ENCODE measurements around the gene TFDP2. TPM values are rescaled to one million over a fixed set of nuclear protein-coding genes. Genes with fewer than 3 reads are reported as not detected.
"Not testable (repeated sequence)": the region's sequence is repeated elsewhere in the genome, so short reads cannot be mapped to it uniquely, and the experiment has no call there.

The TFDP2 gene
- total and polyA plus RNA-seq, 3 experiments from 2014 or later, result 22.6 to 38.3 (median 31.0) TPM

DNA sequence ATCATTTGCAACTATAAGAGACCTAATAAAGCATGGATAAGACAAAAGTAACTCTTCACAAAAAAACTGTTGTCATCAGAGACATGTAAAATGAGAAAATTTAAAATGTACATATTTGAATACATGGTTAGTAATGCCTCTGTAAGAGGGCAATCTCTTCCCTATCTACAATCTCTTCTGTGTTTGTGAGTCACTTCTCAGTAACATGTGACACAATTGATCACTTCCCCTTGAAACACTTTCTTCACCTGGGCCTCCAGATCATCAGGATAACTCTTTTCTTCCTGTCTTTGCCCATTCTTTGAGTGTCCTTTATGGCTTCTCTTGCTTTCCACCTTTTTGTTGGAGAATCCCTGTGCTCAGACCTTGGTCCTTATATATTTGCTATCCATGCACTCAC lies 50.4 kb downstream of the TFDP2 start:
- peaks cover 3 to 5% (median 4%) of the 10 kb centered on the region in 3 donors for H3K36me3 Mint-ChIP-seq
- H3K4me3 ChIP-seq (ENCODE audit: low read length), result no peak overlapping the region
- POLR2A ChIA-PET, result no interaction called here
- no peak overlapping the region for H3K27ac ChIP-seq (ENCODE audit: low read depth, low read length)
- H3K27ac Mint-ChIP-seq, result no peak overlapping the region
- no peak overlapping the region for H3K4me3 Mint-ChIP-seq
- H3K9me3 Mint-ChIP-seq, result no peaks in the 10 kb centered on the region
- H3K36me3 ChIP-seq (ENCODE audit: insufficient read depth, low read length), result no peaks in the 10 kb centered on the region
- no peaks in the 10 kb centered on the region for H3K27me3 Mint-ChIP-seq
- H3K9me3 ChIP-seq (ENCODE audit: low read length), result no peaks in the 10 kb centered on the region
- no peaks in the 10 kb centered on the region for H3K4me1 ChIP-seq (ENCODE audit: insufficient read depth, low read length)
- peaks cover 5 to 7% (median 6%) of the 10 kb centered on the region in 3 donors for H3K4me1 Mint-ChIP-seq
- CTCF ChIA-PET, result no interaction called here
- no peaks in the 10 kb centered on the region for H3K27me3 ChIP-seq (ENCODE audit: insufficient read depth, low read length, poor library complexity, severe bottlenecking)
- no peak for DNase-seq

DNA sequence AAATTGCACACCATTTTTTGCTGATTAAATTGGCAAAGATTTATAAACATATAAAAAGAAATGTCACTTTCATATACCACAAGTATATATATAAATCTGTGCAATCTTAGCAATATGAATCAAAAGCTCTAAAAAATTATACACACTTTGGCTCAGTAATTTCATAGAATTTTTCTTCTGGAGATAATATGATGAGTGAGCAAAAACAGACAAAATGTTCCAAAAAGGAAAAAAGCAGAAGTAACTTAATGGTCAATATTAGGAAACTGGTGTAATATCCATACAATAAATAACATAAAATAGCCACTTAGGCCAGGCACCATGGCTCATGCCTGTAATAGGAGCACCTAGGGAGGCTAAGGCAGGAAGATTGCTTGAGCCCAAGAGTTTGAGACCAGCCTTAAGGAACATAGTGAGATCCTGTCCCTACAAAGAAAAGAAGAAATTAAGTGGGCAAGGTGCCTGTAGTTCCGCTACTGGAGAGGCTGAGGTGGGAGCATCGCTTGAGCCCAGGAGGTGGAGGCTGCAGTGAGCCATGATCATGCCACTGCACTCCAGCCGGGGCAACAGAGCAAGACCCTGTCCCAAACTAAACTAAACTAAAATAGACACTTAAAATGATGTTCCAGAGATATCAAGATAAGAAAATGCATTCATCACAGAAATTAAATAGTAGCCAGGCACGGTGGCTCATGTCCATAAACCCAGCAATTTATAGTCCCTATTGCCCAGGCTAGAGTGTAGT lies 52.1 kb downstream of the TFDP2 start:
- Histone ChIP-seq H3K27me3 (ENCODE audit: insufficient read depth, low read length, poor library complexity, severe bottlenecking) (no peaks in the 10 kb centered on the region), H3K27ac (ENCODE audit: low read depth, low read length) (no peak overlapping the region), H3K36me3 (ENCODE audit: insufficient read depth, low read length) (no peaks in the 10 kb centered on the region), H3K4me3 (ENCODE audit: low read length) (no peak overlapping the region), H3K4me1 (ENCODE audit: insufficient read depth, low read length) (no peaks in the 10 kb centered on the region), H3K9me3 (ENCODE audit: low read length) (no peaks in the 10 kb centered on the region)
- no peak for DNase-seq
- Mint-ChIP-seq H3K27me3 (no peaks in the 10 kb centered on the region), H3K4me1 (peaks cover 5 to 7% (median 6%) of the 10 kb centered on the region in 3 donors), H3K27ac (no peak overlapping the region), H3K36me3 (peaks cover 3 to 6% (median 4%) of the 10 kb centered on the region in 3 donors), H3K4me3 (no peak overlapping the region), H3K9me3 (no peaks in the 10 kb centered on the region)
- CTCF ChIA-PET, result no interaction called here
- POLR2A ChIA-PET, result no interaction called here

DNA sequence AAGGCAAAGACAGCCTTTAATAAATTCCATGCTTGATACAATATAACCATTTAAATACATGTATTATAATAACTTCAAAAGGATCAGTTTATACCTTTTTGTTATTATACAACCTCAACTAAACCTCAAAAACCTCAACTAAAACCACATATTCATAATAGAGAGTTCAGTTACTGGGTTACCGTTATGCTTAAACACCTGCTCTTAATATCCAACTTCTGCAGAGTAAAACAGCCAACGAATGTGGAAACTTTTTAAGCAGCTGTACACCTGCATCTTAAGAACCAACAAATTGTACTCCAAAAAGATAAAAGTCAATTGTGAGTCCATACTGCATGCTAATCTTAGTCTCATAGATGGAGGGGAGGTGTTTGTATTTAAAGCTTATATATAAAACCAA lies 53.5 kb downstream of the TFDP2 start:
- no peak overlapping the region for H3K4me3 Mint-ChIP-seq
- H3K9me3 ChIP-seq (ENCODE audit: low read length), result no peaks in the 10 kb centered on the region
- no peak overlapping the region for H3K27ac ChIP-seq (ENCODE audit: low read depth, low read length)
- H3K9me3 Mint-ChIP-seq, result no peaks in the 10 kb centered on the region
- CTCF ChIA-PET, result no interaction called here
- POLR2A ChIA-PET, result no interaction called here
- no peak for DNase-seq
- no peak overlapping the region for H3K27ac Mint-ChIP-seq
- no peaks in the 10 kb centered on the region for H3K27me3 ChIP-seq (ENCODE audit: insufficient read depth, low read length, poor library complexity, severe bottlenecking)
- H3K27me3 Mint-ChIP-seq, result no peaks in the 10 kb centered on the region
- H3K4me3 ChIP-seq (ENCODE audit: low read length), result no peak overlapping the region
- peaks cover 3 to 9% (median 6%) of the 10 kb centered on the region in 3 donors for H3K36me3 Mint-ChIP-seq
- H3K4me1 Mint-ChIP-seq, result peaks cover 5 to 7% (median 6%) of the 10 kb centered on the region in 3 donors
- H3K36me3 ChIP-seq (ENCODE audit: insufficient read depth, low read length), result no peaks in the 10 kb centered on the region
- H3K4me1 ChIP-seq (ENCODE audit: insufficient read depth, low read length), result no peaks in the 10 kb centered on the region

DNA sequence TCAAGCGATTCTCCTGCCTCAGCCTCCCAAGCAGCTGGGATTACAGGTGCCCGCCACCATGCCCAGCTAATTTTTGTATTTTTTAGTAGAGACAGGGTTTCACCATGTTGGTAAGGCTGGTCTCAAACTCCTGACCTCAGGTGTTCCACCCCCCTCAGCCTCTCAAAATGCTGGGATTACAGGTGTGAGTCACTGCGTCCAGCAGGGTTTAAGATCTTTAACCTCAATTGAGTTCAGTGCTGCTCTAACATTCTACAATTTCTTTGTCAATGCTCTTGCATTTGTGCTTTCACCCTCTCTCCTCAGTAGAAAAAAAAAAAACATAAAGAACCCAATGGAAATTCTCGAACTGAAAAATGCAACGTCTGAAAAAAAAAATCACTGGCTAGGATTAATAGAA lies 60.4 kb downstream of the TFDP2 start:
- ChIA-PET POLR2A (interaction anchor here (0.7 kb wide), 1 partner anchor 574 kb away, joined by 3 read pairs; no protein-coding TSS in a partner anchor), CTCF (interaction anchor here (1.1 kb wide), 1 partner anchor 32 kb away, joined by 3 read pairs; no protein-coding TSS in a partner anchor)
- not testable (repeated sequence) for H3K4me3 ChIP-seq (ENCODE audit: low read length); H3K9me3 ChIP-seq (ENCODE audit: low read length); H3K27me3 ChIP-seq (ENCODE audit: insufficient read depth, low read length, poor library complexity, severe bottlenecking); DNase-seq; H3K27me3 Mint-ChIP-seq; H3K4me1 Mint-ChIP-seq; H3K4me3 Mint-ChIP-seq; H3K4me1 ChIP-seq (ENCODE audit: insufficient read depth, low read length); H3K36me3 ChIP-seq (ENCODE audit: insufficient read depth, low read length); H3K27ac Mint-ChIP-seq; H3K27ac ChIP-seq (ENCODE audit: low read depth, low read length); H3K9me3 Mint-ChIP-seq
- H3K36me3 Mint-ChIP-seq, result peaks cover 11 to 20% (median 17%) of the 10 kb centered on the region in 3 donors

DNA sequence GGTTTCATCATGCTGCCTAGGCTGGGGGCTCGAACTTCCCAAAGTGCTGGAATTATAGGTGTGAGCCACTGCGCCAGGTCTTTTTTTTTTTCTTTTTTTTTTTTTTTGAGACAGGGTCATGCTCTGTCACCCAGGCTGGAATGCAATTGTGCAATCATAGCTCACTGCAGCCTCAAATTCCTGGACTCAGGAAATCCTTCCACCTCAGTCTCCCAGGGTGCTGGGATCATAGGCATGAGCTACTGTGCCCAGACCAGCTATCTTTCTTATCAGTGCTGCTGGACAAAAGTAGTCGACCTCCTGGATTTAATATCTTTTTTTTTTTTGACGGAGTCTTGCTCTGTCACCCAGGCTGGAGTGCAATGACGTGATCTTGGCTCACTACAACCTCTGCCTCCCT lies 60.8 kb downstream of the TFDP2 start:
- H3K27ac Mint-ChIP-seq, result no peak overlapping the region
- peaks cover 11 to 21% (median 19%) of the 10 kb centered on the region in 3 donors for H3K36me3 Mint-ChIP-seq
- no peaks in the 10 kb centered on the region for H3K4me1 Mint-ChIP-seq
- POLR2A ChIA-PET, result no interaction called here
- Histone ChIP-seq H3K36me3 (ENCODE audit: insufficient read depth, low read length) (no peaks in the 10 kb centered on the region), H3K27me3 (ENCODE audit: insufficient read depth, low read length, poor library complexity, severe bottlenecking) (no peaks in the 10 kb centered on the region), H3K9me3 (ENCODE audit: low read length) (no peaks in the 10 kb centered on the region), H3K27ac (ENCODE audit: low read depth, low read length) (no peak overlapping the region), H3K4me1 (ENCODE audit: insufficient read depth, low read length) (no peaks in the 10 kb centered on the region), H3K4me3 (ENCODE audit: low read length) (no peak overlapping the region)
- H3K4me3 Mint-ChIP-seq, result no peak overlapping the region
- CTCF ChIA-PET, result interaction anchor here (1.1 kb wide), 1 partner anchor 31 kb away, joined by 3 read pairs; no protein-coding TSS in a partner anchor
- H3K9me3 Mint-ChIP-seq, result peaks cover 0 to 2% (median 0%) of the 10 kb centered on the region in 5 donors
- no peaks in the 10 kb centered on the region for H3K27me3 Mint-ChIP-seq
- DNase-seq, result no peak

DNA sequence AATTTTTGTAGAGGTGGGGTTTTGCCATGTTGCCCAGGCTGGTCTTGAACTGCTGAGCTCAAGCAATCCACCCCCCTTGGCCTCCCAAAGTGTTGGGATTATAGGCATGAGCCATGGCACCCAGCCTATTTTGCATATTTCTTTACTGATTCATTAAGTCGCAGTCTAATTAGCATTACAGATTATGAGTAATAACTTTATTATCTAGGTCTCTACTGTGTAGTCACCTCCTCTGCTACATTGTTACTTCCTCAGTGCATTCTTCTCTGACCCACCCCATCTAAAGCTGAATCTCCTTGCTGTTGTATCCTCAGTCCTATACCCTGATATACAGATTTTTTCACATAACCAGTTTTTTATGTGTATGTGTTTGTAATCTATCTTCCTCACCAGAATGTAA lies 61.7 kb downstream of the TFDP2 start:
- no peak overlapping the region for H3K4me3 Mint-ChIP-seq
- ChIA-PET CTCF (no interaction called here), POLR2A (no interaction called here)
- H3K4me3 ChIP-seq (ENCODE audit: low read length), result no peak overlapping the region
- H3K27me3 ChIP-seq (ENCODE audit: insufficient read depth, low read length, poor library complexity, severe bottlenecking), result no peaks in the 10 kb centered on the region
- no peaks in the 10 kb centered on the region for H3K9me3 ChIP-seq (ENCODE audit: low read length)
- H3K36me3 Mint-ChIP-seq, result peaks cover 11 to 26% (median 18%) of the 10 kb centered on the region in 3 donors
- H3K36me3 ChIP-seq (ENCODE audit: insufficient read depth, low read length), result no peaks in the 10 kb centered on the region
- H3K27ac ChIP-seq (ENCODE audit: low read depth, low read length), result no peak overlapping the region
- H3K27me3 Mint-ChIP-seq, result no peaks in the 10 kb centered on the region
- H3K4me1 ChIP-seq (ENCODE audit: insufficient read depth, low read length), result no peaks in the 10 kb centered on the region
- no peaks in the 10 kb centered on the region for H3K4me1 Mint-ChIP-seq
- H3K9me3 Mint-ChIP-seq, result peaks cover 0 to 2% (median 0%) of the 10 kb centered on the region in 5 donors
- no peak for DNase-seq
- H3K27ac Mint-ChIP-seq, result peak overlapping the region in 1 of 8 donors; percentile 4

DNA sequence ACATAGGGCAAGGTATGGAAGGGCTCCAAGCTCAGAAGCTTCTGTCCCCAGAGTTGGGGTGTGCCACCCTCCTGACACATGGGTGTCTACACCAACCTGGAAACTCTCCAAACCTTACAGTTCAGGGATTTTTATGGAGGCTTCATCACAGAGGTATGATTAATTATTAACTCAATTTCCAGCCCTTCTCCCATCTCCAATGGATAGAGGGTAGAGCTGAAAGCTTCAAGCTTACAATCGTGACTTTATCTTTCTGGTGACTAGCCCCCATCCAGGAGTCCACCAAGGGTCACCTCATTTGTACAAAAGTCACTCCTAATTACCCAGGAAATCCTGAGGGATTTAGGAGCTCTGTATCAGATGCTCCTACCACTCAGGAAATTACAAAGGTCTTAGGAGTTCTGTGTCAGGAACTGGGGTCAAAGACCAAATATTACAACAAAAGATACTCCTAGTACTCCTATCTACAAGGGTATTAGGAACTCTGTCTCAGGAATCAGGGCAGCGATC lies 62.7 kb downstream of the TFDP2 start:
- no peaks in the 10 kb centered on the region for H3K4me1 Mint-ChIP-seq
- no peak overlapping the region for H3K27ac Mint-ChIP-seq
- no peaks in the 10 kb centered on the region for H3K4me1 ChIP-seq (ENCODE audit: insufficient read depth, low read length)
- CTCF ChIA-PET, result no interaction called here
- H3K9me3 ChIP-seq (ENCODE audit: low read length), result no peaks in the 10 kb centered on the region
- peaks cover 0 to 2% (median 0%) of the 10 kb centered on the region in 5 donors for H3K9me3 Mint-ChIP-seq
- DNase-seq, result no peak
- peaks cover 9 to 33% (median 18%) of the 10 kb centered on the region in 3 donors for H3K36me3 Mint-ChIP-seq
- no peak overlapping the region for H3K4me3 Mint-ChIP-seq
- H3K27me3 Mint-ChIP-seq, result no peaks in the 10 kb centered on the region
- no peak overlapping the region for H3K4me3 ChIP-seq (ENCODE audit: low read length)
- H3K36me3 ChIP-seq (ENCODE audit: insufficient read depth, low read length), result no peaks in the 10 kb centered on the region
- no peaks in the 10 kb centered on the region for H3K27me3 ChIP-seq (ENCODE audit: insufficient read depth, low read length, poor library complexity, severe bottlenecking)
- POLR2A ChIA-PET, result no interaction called here
- H3K27ac ChIP-seq (ENCODE audit: low read depth, low read length), result no peak overlapping the region

DNA sequence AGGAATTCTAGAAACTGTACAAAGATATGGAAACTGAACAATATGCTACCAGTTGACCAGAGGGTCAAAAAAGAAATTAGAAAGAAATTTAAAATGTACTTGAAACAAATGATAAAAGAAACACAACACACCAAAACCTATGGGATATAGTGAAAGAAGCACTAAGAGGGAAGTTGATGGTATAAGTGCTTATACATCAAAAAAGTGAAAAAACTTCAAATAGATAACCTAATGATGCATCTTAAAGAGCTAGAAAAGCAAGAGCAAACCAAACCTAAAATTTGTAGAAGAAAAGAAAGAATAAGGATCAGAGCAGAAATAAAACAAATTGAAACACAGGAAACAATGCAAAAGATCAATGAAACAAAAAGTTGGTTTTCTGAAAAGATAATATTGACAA lies 68.2 kb downstream of the TFDP2 start:
- Histone ChIP-seq H3K4me1 (ENCODE audit: insufficient read depth, low read length) (no peaks in the 10 kb centered on the region), H3K36me3 (ENCODE audit: insufficient read depth, low read length) (no peaks in the 10 kb centered on the region), H3K4me3 (ENCODE audit: low read length) (no peak overlapping the region), H3K27me3 (ENCODE audit: insufficient read depth, low read length, poor library complexity, severe bottlenecking) (no peaks in the 10 kb centered on the region), H3K9me3 (ENCODE audit: low read length) (no peaks in the 10 kb centered on the region), H3K27ac (ENCODE audit: low read depth, low read length) (no peak overlapping the region)
- no peak for DNase-seq
- ChIA-PET POLR2A (no interaction called here), CTCF (no interaction called here)
- peaks cover 0 to 5% (median 0%) of the 10 kb centered on the region in 3 donors for H3K4me1 Mint-ChIP-seq
- no peak overlapping the region for H3K4me3 Mint-ChIP-seq
- H3K27ac Mint-ChIP-seq, result no peak overlapping the region
- peaks cover 0 to 8% (median 0%) of the 10 kb centered on the region in 5 donors for H3K9me3 Mint-ChIP-seq
- H3K36me3 Mint-ChIP-seq, result peaks cover 17 to 52% (median 18%) of the 10 kb centered on the region in 3 donors
- H3K27me3 Mint-ChIP-seq, result no peaks in the 10 kb centered on the region
